H1 (cell line): ENCODE data around the gene KLK12. TPM values are rescaled to one million over a fixed set of nuclear protein-coding genes. Genes with fewer than 3 reads are reported as not detected.

Experiments used
- CTCF ChIA-PET: fragments of 300-600 bp; sonication (Branson Sonifier 250); formaldehyde crosslinking; loops from one replicate; lab custom pipeline; 2021; ENCODE audit not compliant: partially characterized antibody; lab: Charles Lee
- POLR2A ChIA-PET: fragments of 300-600 bp; sonication (Branson Sonifier 250); formaldehyde crosslinking; loops from one replicate; lab custom pipeline; 2021; ENCODE audit warnings: inconsistent platforms; ENCODE audit not compliant: partially characterized antibody; lab: Charles Lee
- DNase-seq, 2 experiments: peaks; one replicate each; pipeline versions ENCODE4 v3.0.0 to v3.0.0-alpha.2; 2010 to 2022; ENCODE audit warnings: low spot score in 2 of 2, low read depth in 1 of 2, mixed read lengths in 1 of 2
- FAIRE-seq: peaks from 2 replicates; lab custom pipeline; 2011; peaks lifted over from hg19 to GRCh38; lab: Jason Lieb, UNC
- H2AFZ ChIP-seq: 2 replicates; pipeline ENCODE4 v1.8.1; 2012; ENCODE audit warnings: low read length, inconsistent platforms
- H2AK5ac ChIP-seq: 2 replicates; pipeline ENCODE4 v1.6.1; 2013; ENCODE audit warnings: low read depth, low read length
- H2BK120ac ChIP-seq: replicated peaks from 2 replicates; pipeline ENCODE3; 2013; ENCODE audit warnings: low read depth, low read length, inconsistent platforms
- H2BK12ac ChIP-seq: 2 replicates; pipeline ENCODE4 v1.6.1; 2013; ENCODE audit warnings: low read depth, low read length
- H2BK15ac ChIP-seq: 2 replicates; pipeline ENCODE4 v1.6.1; 2013; ENCODE audit warnings: low read length
- H2BK20ac ChIP-seq: 2 replicates; pipeline ENCODE4 v1.6.1; 2013; ENCODE audit warnings: low read length
- H2BK5ac ChIP-seq: 2 replicates; pipeline ENCODE4 v1.6.1; 2013; ENCODE audit warnings: low read depth, low read length
- H3K14ac ChIP-seq: 2 replicates; pipeline ENCODE4 v1.6.1; 2013; ENCODE audit warnings: inconsistent platforms; ENCODE audit not compliant: insufficient read length
- H3K18ac ChIP-seq: 2 replicates; pipeline ENCODE4 v1.6.1; 2013; ENCODE audit warnings: low read length; ENCODE audit errors: extremely low read depth
- H3K23ac ChIP-seq: 2 replicates; pipeline ENCODE4 v1.6.1; 2013; ENCODE audit warnings: inconsistent platforms; ENCODE audit not compliant: insufficient read length
- H3K23me2 ChIP-seq: 2 replicates; pipeline ENCODE4 v1.6.1; 2013; ENCODE audit warnings: low read depth, low read length
- H3K27ac ChIP-seq: 2 replicates; pipeline ENCODE4 v1.6.1; 2011; ENCODE audit warnings: low read depth, low read length, inconsistent platforms
- H3K27me3 ChIP-seq, 4 experiments: replicated peaks in 1 of 4; 1 replicate in 1 of 4; 2 replicates in 3 of 4; pipeline versions ENCODE4 v1.6.1 to v1.8.1; 2011 to 2013; ENCODE audit warnings: low read length in 3 of 4, mild to moderate bottlenecking in 3 of 4, inconsistent platforms in 2 of 4, mixed read lengths in 2 of 4, moderate library complexity in 1 of 4; ENCODE audit not compliant: control insufficient read depth in 3 of 4, insufficient read depth in 3 of 4; ENCODE audit errors: extremely low read depth in 1 of 4
- H3K36me3 ChIP-seq, 4 experiments: 2 replicates each; pipeline versions ENCODE4 v1.6.1 to v1.8.1; 2011 to 2013; ENCODE audit warnings: mild to moderate bottlenecking in 4 of 4, low read length in 3 of 4, moderate library complexity in 2 of 4, control low read depth in 1 of 4, inconsistent platforms in 1 of 4; ENCODE audit not compliant: insufficient read depth in 4 of 4, control insufficient read depth in 2 of 4
- H3K4ac ChIP-seq: replicated peaks from 2 replicates; pipeline ENCODE3; 2013; ENCODE audit warnings: low read length, low read depth, mixed read lengths, inconsistent platforms; ENCODE audit not compliant: insufficient read length
- H3K4me1 ChIP-seq, 4 experiments: replicated peaks in 1 of 4; 1 replicate in 1 of 4; 2 replicates in 3 of 4; pipeline versions ENCODE4 v1.6.1 to v1.8.1; 2011 to 2013; ENCODE audit warnings: low read length in 3 of 4, inconsistent platforms in 2 of 4, mixed read lengths in 1 of 4; ENCODE audit not compliant: insufficient read depth in 4 of 4, control insufficient read depth in 3 of 4
- H3K4me2 ChIP-seq, 2 experiments: 2 replicates each; pipeline versions ENCODE4 v1.6.1 to v1.8.1; 2011 to 2013; ENCODE audit warnings: low read depth in 2 of 2, low read length in 2 of 2, control low read depth in 1 of 2, inconsistent platforms in 1 of 2, mild to moderate bottlenecking in 1 of 2; ENCODE audit not compliant: insufficient read depth in 1 of 2
- H3K4me3 ChIP-seq, 4 experiments: fragments of 200-600, 300-600 bp in 1 of 4; sonication (generic), shearing (Covaris generic), sonication (Bioruptor Twin) in 1 of 4; 2 replicates each; pipeline versions ENCODE4 v1.5.1 to v1.8.1; 2011 to 2016; ENCODE audit warnings: low read length in 4 of 4, low read depth in 3 of 4, control low read depth in 2 of 4, inconsistent platforms in 2 of 4, mild to moderate bottlenecking in 2 of 4, mixed read lengths in 1 of 4, moderate library complexity in 1 of 4; ENCODE audit not compliant: insufficient read depth in 2 of 4; ENCODE audit errors: extremely low read depth in 1 of 4
- H3K56ac ChIP-seq: replicated peaks from 2 replicates; pipeline ENCODE3; 2013; ENCODE audit warnings: low read depth, mild to moderate bottlenecking, mixed read lengths, low read length, inconsistent platforms; ENCODE audit not compliant: insufficient read length
- H3K79me1 ChIP-seq: 2 replicates; pipeline ENCODE4 v1.6.1; 2013; ENCODE audit warnings: low read depth, low read length, control low read depth
- H3K79me2 ChIP-seq, 2 experiments: 2 replicates each; pipeline versions ENCODE4 v1.6.1 to v1.8.1; 2012 to 2013; ENCODE audit warnings: low read length in 2 of 2, mild to moderate bottlenecking in 2 of 2, inconsistent platforms in 1 of 2; ENCODE audit not compliant: insufficient read depth in 2 of 2, control insufficient read depth in 1 of 2
- H3K9ac ChIP-seq, 4 experiments: replicated peaks in 1 of 4; 1 replicate in 1 of 4; 2 replicates in 3 of 4; pipeline versions ENCODE4 v1.6.1 to v1.8.1; 2011 to 2013; ENCODE audit warnings: low read depth in 3 of 4, low read length in 3 of 4, control low read depth in 2 of 4, mild to moderate bottlenecking in 2 of 4, moderate library complexity in 2 of 4, inconsistent platforms in 1 of 4; ENCODE audit errors: extremely low read depth in 1 of 4
- H3K9me3 ChIP-seq, 2 experiments: 2 replicates each; pipeline versions ENCODE4 v1.6.1 to v1.8.1; 2012 to 2013; ENCODE audit warnings: mild to moderate bottlenecking in 2 of 2, moderate library complexity in 2 of 2, control low read depth in 1 of 2, inconsistent platforms in 1 of 2, low read depth in 1 of 2, low read length in 1 of 2, mixed read lengths in 1 of 2; ENCODE audit not compliant: insufficient read depth in 2 of 2
- H4K20me1 ChIP-seq, 2 experiments: replicated peaks in 1 of 2; 2 replicates each; pipeline versions ENCODE3 to v1.8.1; 2011 to 2013; ENCODE audit warnings: inconsistent platforms in 2 of 2, low read length in 2 of 2, mild to moderate bottlenecking in 1 of 2; ENCODE audit not compliant: insufficient read depth in 2 of 2, control insufficient read depth in 1 of 2
- H4K5ac ChIP-seq: 2 replicates; pipeline ENCODE4 v1.6.1; 2013; ENCODE audit warnings: low read length, low read depth, mixed read lengths, inconsistent platforms; ENCODE audit not compliant: insufficient read length
- H4K8ac ChIP-seq: 2 replicates; pipeline ENCODE4 v1.8.0; 2013; ENCODE audit warnings: mild to moderate bottlenecking, moderate library complexity, low read length, inconsistent platforms; ENCODE audit not compliant: insufficient read depth; ENCODE audit errors: extremely low read depth
- H4K91ac ChIP-seq: replicated peaks from 2 replicates; pipeline ENCODE3; 2013; ENCODE audit warnings: low read length, mixed read lengths, inconsistent platforms; ENCODE audit not compliant: insufficient read length
- BACH1 ChIP-seq: IDR thresholded peaks from 2 replicates; pipeline ENCODE4 v1.6.1; 2012; ENCODE audit warnings: low read length, improper control_type of control experiment
- CEBPB ChIP-seq: IDR thresholded peaks from 2 replicates; pipeline ENCODE4 v1.6.1; 2012; ENCODE audit warnings: low read depth, low read length
- KDM4A ChIP-seq: IDR thresholded peaks from one replicate; pipeline ENCODE4 v1.7.1; 2012; ENCODE audit warnings: low read depth, mild to moderate bottlenecking, moderate library complexity, low read length, inconsistent platforms; ENCODE audit not compliant: severe bottlenecking
- KDM5A ChIP-seq: fragments of 200-600 bp; IDR thresholded peaks from 2 replicates; pipeline ENCODE4 v1.7.1; 2012; ENCODE audit warnings: mild to moderate bottlenecking, low read length, inconsistent platforms, mixed read lengths
- RAD21 ChIP-seq, 2 experiments: IDR thresholded peaks in 1 of 2; conservative IDR thresholded peaks in 1 of 2; 2 replicates each; pipeline ENCODE4 v1.6.1; 2011; ENCODE audit warnings: low read depth in 2 of 2, low read length in 2 of 2, improper control_type of control experiment in 1 of 2, inconsistent platforms in 1 of 2, mild to moderate bottlenecking in 1 of 2, moderate library complexity in 1 of 2
- TAF1 ChIP-seq: IDR thresholded peaks from 2 replicates; pipeline ENCODE4 v1.6.1; 2011; ENCODE audit warnings: mild to moderate bottlenecking, low read depth, low read length
- WGBS, 2 experiments: shearing (Covaris generic) in 1 of 2; methylation state at CpG; one replicate each; pipeline versions ENCODE4 v1.1.6 to v1.1.7; 2013 to 2015; ENCODE audit warnings: low lambda C conversion rate in 2 of 2, mixed read lengths in 2 of 2, inconsistent platforms in 1 of 2, low coverage in 1 of 2, missing lambda C conversion rate in 1 of 2; ENCODE audit not compliant: insufficient replicate concordance in 2 of 2, insufficient coverage in 1 of 2, insufficient read length in 1 of 2; ENCODE audit errors: extremely low coverage in 1 of 2, missing lambda C conversion rate in 1 of 2; 5-methylcytosine and 5-hydroxymethylcytosine counted together
- polyA plus RNA-seq, 7 experiments: library from polyadenylated mRNA; depleted of rRNA in 3 of 7; stranded (reverse) in 5 of 7; unstranded in 2 of 7; fragments of >200 nt in 5 of 7; fragments of 200-250 nt in 2 of 7; gene quantifications; 1 replicate in 5 of 7; 2 replicates in 1 of 7; 4 replicates in 1 of 7; pipeline versions ENCODE4 v1.2.1 to v1.2.3, GENCODE V29; 2011 to 2013; ENCODE audit warnings: missing spikeins in 2 of 7, mixed read lengths in 2 of 7
- total RNA-seq: library from RNA; stranded (reverse); fragmentation: NEBNext Ultra II Directional; extraction: Animal tissue kit (Norgen Biotek cat#: 25700); gene quantifications from 2 replicates; pipeline ENCODE4 v1.2.1, GENCODE V29; 2021
- TF ChIP-seq, protein P1 (sequence below): IDR thresholded peaks from 2 replicates; pipeline ENCODE4 v1.6.1; 2012; ENCODE audit warnings: inconsistent platforms

KLK12 gene
- total and polyA plus RNA-seq, 2 of the 8 experiments (the other 6 are each of a cell fraction or from before 2014, with no cell fraction given) = 0.24 TPM; not detected in 1

- Histone ChIP-seq H3K9me3 (no peaks in the 10 kb centered on the region), H2BK15ac (no peak overlapping the region), H3K27ac (no peak overlapping the region), H3K27me3 (peaks cover 0 to 30% (median 19%) of the 10 kb centered on the region in 4 experiments; a peak in 5 of 7 replicates), H4K5ac (no peak overlapping the region), H2BK12ac (peak overlapping the region; percentile 50; the same call in 1 of the 2 replicates), H4K8ac (peak overlapping the region; percentile 71), H3K18ac (peak overlapping the region; percentile 38), H3K79me1 (no peaks in the 10 kb centered on the region), H3K56ac (no peak overlapping the region), H3K4me3 (peak overlapping the region; percentile 51 to 73 (median 52)), H3K23ac (no peak overlapping the region), H3K14ac (no peak overlapping the region), H3K79me2 (no peaks in the 10 kb centered on the region), H2BK20ac (no peak overlapping the region), H4K91ac (peak overlapping the region; percentile 36), H4K20me1 (no peaks in the 10 kb centered on the region), H3K36me3 (no peaks in the 10 kb centered on the region), H2BK120ac (no peak overlapping the region), H2BK5ac (no peak overlapping the region; the same call in 1 of the 2 replicates), H2AK5ac (no peak overlapping the region), H3K9ac (no peak overlapping the region; a peak in 1 of 7 replicates), H3K4me1 (peaks cover 0 to 7% (median 3%) of the 10 kb centered on the region in 4 experiments; a peak in 5 of 7 replicates), H2AFZ (peak overlapping the region; percentile 41; the same call in 1 of the 2 replicates), H3K4ac (no peak overlapping the region), H3K4me2 (peak overlapping the region; percentile 81 to 93), H3K23me2 (peaks cover 14% of the 10 kb centered on the region; the same call in 1 of the 2 replicates)
- peak in 1 of 2 experiments; percentile 73 for DNase-seq
- 3% methylated on average over 29 of the region's 68 CpGs; no CpG with 5 or more reads in 1 of the 2 experiments for WGBS, 2 experiments
- CTCF ChIA-PET = interaction anchor here (0.7 to 15.0 kb wide), 10 partner anchors 9 to 101 kb away, joined by 3 to 269 read pairs (median 4); no protein-coding TSS in a partner anchor
- POLR2A ChIA-PET = interaction anchor here (0.6 to 2.8 kb wide), 8 partner anchors 11 to 1981 kb away, joined by 3 to 12 read pairs (median 4); no protein-coding TSS in a partner anchor
- FAIRE-seq = no peak
- TF ChIP-seq BACH1 (0 out of 2 replicates have a peak, but pooled peaks have one; percentile 27), KDM4A (peak; percentile 78), CEBPB (peak; percentile 91), RAD21 (IDR thresholded peaks at IDR 0.05 in 1 of 2, conservative IDR thresholded peaks at IDR 0.05 in 1 of 2; ENCODE audit: low read depth in 2 of 2, low read length in 2 of 2) (no peak), KDM5A (no peak), TAF1 (0 out of 2 replicates have a peak, but pooled peaks have one; percentile 31)
- TF ChIP-seq, protein P1, sequence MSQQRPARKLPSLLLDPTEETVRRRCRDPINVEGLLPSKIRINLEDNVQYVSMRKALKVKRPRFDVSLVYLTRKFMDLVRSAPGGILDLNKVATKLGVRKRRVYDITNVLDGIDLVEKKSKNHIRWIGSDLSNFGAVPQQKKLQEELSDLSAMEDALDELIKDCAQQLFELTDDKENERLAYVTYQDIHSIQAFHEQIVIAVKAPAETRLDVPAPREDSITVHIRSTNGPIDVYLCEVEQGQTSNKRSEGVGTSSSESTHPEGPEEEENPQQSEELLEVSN = 0 out of 2 replicates have a peak, but pooled peaks have one; percentile 25
These were observed 15.9 kb downstream of the KLK12 start for GRCh38 chr19:51018745-51019543.
